Inflammatory macrophage treated with lipopolysaccharide for 4 hours (primary cell): Measurements from ENCODE around the gene CPSF4L.
"Not testable (repeated sequence)": the region's sequence is repeated elsewhere in the genome, so short reads cannot be mapped to it uniquely, and the experiment has no call there.

Experiments used
- DNase-seq: peaks from one replicate; pipeline ENCODE4 v3.0.0-alpha.2; 2020

Gene CPSF4L

GRCh38 chr17:73261617-73261951, at the start of gene CPSF4L:
TSS of gene CPSF4L (minus strand) at chr17:73261880. CDS start at chr17:73261818, 62 bp downstream.
- no peak for DNase-seq

- DNase-seq: no peak
Measured at GRCh38 chr17:73311428-73311780, 49.7 kb upstream of the CPSF4L start.

- no peak for DNase-seq
Measured at GRCh38 chr17:73309727-73310596, 48.3 kb upstream of the CPSF4L start.

- not testable (repeated sequence) for DNase-seq
Measured at GRCh38 chr17:73308959-73309358, 47.3 kb upstream of the CPSF4L start.

- DNase-seq: peak; percentile 25
Measured at GRCh38 chr17:73308017-73308823, 46.5 kb upstream of the CPSF4L start.

GRCh38 chr17:73307130-73307529, 45.5 kb upstream of the CPSF4L start:
- DNase-seq: no peak

- no peak for DNase-seq
Measured at GRCh38 chr17:73305845-73306836, 44.5 kb upstream of the CPSF4L start.

- DNase-seq: peak; percentile 53
Measured at GRCh38 chr17:73304971-73305812, 43.5 kb upstream of the CPSF4L start.

- DNase-seq: no peak
Measured at GRCh38 chr17:73304438-73304837, 42.8 kb upstream of the CPSF4L start.

- DNase-seq: no peak
Measured at GRCh38 chr17:73302189-73302588, 40.5 kb upstream of the CPSF4L start.

GRCh38 chr17:73301369-73301768, 39.7 kb upstream of the CPSF4L start:
- DNase-seq: no peak

- no peak for DNase-seq
Measured at GRCh38 chr17:73300392-73300791, 38.7 kb upstream of the CPSF4L start.

- DNase-seq: peak; percentile 39
Measured at GRCh38 chr17:73297934-73298861, 36.5 kb upstream of the CPSF4L start.

- DNase-seq: no peak
Measured at GRCh38 chr17:73293480-73293911, 31.8 kb upstream of the CPSF4L start.

- DNase-seq: no peak
Measured at GRCh38 chr17:73293031-73293430, 31.4 kb upstream of the CPSF4L start.

- DNase-seq: no peak
Measured at GRCh38 chr17:73292031-73292531, 30.4 kb upstream of the CPSF4L start.

GRCh38 chr17:73291260-73291801, 29.7 kb upstream of the CPSF4L start:
- DNase-seq: peak; percentile 84

- DNase-seq: peak; percentile 18
Measured at GRCh38 chr17:73290399-73291259, 28.9 kb upstream of the CPSF4L start.
